ENCODE measurements around the gene CHN2. TPM values are rescaled to one million over a fixed set of nuclear protein-coding genes. Genes with fewer than 3 reads are reported as not detected.

The CHN2 gene
- total RNA-seq, 4 donors from 2014 or later: 8.0 to 9.8 (median 8.9) TPM

DNA sequence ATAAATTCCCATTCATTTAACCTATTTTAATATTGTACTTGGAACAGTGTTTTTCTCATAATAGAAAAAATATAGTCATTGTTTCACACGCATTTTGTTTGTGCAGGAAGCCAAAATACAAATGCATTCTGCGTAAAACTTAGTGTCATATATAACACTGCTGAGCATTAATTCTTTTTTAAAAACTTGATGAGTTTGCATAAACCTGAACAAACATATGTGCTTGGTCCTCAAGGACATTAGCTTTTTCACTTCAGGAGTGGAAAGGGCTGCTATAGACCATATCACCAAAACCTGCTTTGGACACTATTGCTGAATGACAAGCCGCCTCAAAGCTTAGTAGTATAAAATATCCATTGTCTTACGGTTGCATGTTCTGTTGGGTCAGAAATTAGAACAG, 267.4 kb downstream of the CHN2 start:
- H3K27me3 ChIP-seq: no peaks in the 10 kb centered on the region

DNA sequence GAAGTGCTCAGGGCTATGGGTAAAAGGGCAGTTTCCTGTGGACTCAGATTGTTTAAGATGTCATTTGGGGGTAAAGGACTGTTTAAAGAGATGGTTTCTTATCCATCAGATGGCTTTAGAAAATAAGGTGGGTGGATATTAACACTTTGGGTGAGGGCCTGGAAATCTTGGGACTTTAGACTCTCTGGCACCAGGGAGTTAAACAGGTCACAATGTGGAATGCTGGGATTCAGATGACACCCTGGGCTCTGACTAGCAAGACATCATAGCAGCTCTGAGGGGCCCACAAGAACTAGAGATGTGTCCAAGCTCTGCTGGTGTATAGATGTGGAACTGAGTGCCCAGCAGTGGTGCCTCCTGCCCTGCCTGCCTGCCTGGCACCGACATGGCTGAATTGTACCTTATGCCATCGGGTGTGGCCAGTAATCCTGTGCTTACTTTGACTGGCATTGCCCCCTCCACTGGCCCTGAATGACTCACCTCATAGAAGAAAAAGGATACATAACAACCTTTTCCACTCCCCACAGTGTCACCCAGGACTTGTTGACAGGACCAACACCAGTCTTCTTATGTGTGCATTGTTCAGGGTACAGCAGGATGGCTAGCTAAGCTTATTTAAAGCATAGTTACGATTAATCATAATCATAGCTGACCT, 269.1 kb downstream of the CHN2 start:
- Histone ChIP-seq H3K27ac (replicated peaks in 1 of 4) (no peak overlapping the region), H3K4me3 (no peak overlapping the region), H3K9me3 (no peaks in the 10 kb centered on the region), H3K36me3 (no peaks in the 10 kb centered on the region), H3K27me3 (no peaks in the 10 kb centered on the region), H3K4me1 (no peaks in the 10 kb centered on the region)
- TF ChIP-seq EP300 (IDR thresholded peaks at IDR 0.05) (no peak), POLR2AphosphoS5 (IDR thresholded peaks at IDR 0.05) (no peak), POLR2A (IDR thresholded peaks at IDR 0.05; ENCODE audit: low read depth) (no peak)
- TF ChIP-seq, protein P1, sequence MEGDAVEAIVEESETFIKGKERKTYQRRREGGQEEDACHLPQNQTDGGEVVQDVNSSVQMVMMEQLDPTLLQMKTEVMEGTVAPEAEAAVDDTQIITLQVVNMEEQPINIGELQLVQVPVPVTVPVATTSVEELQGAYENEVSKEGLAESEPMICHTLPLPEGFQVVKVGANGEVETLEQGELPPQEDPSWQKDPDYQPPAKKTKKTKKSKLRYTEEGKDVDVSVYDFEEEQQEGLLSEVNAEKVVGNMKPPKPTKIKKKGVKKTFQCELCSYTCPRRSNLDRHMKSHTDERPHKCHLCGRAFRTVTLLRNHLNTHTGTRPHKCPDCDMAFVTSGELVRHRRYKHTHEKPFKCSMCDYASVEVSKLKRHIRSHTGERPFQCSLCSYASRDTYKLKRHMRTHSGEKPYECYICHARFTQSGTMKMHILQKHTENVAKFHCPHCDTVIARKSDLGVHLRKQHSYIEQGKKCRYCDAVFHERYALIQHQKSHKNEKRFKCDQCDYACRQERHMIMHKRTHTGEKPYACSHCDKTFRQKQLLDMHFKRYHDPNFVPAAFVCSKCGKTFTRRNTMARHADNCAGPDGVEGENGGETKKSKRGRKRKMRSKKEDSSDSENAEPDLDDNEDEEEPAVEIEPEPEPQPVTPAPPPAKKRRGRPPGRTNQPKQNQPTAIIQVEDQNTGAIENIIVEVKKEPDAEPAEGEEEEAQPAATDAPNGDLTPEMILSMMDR (IDR thresholded peaks at IDR 0.05): no peak
- WGBS: 87% methylated on average over 1 of the region's 3 CpGs
- DNase-seq (ENCODE audit: extremely low spot score): no peak
- intact Hi-C loops (cut with DNase I): no loop called here

More for the DNA sequence above, 267.4 kb downstream of the CHN2 start:
- Histone ChIP-seq H3K4me1 (no peaks in the 10 kb centered on the region), H3K36me3 (no peaks in the 10 kb centered on the region), H3K9me3 (no peaks in the 10 kb centered on the region), H3K27ac (replicated peaks in 1 of 4) (no peak overlapping the region), H3K4me3 (no peak overlapping the region)
- WGBS: 95% methylated on average over 4 of the region's 4 CpGs
- intact Hi-C loops (cut with DNase I): no loop called here
- no peak for DNase-seq (ENCODE audit: extremely low spot score)
- TF ChIP-seq, protein P1 (IDR thresholded peaks at IDR 0.05): no peak
- TF ChIP-seq POLR2A (IDR thresholded peaks at IDR 0.05; ENCODE audit: low read depth): no peak
- TF ChIP-seq POLR2AphosphoS5 (IDR thresholded peaks at IDR 0.05): no peak
- TF ChIP-seq EP300 (IDR thresholded peaks at IDR 0.05): no peak

DNA sequence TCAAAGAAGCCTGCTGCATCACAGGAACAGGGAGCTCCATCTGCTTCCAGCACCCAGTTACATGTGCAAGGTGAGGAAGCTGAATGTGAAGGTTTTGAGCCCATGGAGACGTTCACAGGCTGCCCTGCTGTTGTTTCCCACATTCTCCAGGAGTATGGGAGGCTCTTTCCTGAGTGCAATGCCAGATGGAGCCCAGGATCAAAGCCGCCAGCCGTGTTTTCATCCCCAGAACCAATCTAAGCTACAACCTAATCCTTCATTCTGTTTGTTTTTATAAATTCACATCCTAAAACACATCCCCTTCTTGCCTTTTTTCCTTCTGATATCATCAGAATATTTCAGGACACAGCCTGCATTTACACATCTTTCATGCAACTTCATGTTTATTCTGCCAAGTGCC, 270.2 kb downstream of the CHN2 start:
- H3K27ac ChIP-seq (replicated peaks in 1 of 4): no peak overlapping the region
- WGBS: 80% methylated on average over 3 of the region's 3 CpGs
- no peaks in the 10 kb centered on the region for H3K4me1 ChIP-seq
- no peaks in the 10 kb centered on the region for H3K36me3 ChIP-seq
- no peaks in the 10 kb centered on the region for H3K27me3 ChIP-seq
- intact Hi-C loops (cut with DNase I): no loop called here
- no peaks in the 10 kb centered on the region for H3K9me3 ChIP-seq
- no peak for DNase-seq (ENCODE audit: extremely low spot score)
- H3K4me3 ChIP-seq: no peak overlapping the region
- TF ChIP-seq POLR2AphosphoS5 (IDR thresholded peaks at IDR 0.05): no peak
- TF ChIP-seq, protein P1 (IDR thresholded peaks at IDR 0.05): no peak
- TF ChIP-seq EP300 (IDR thresholded peaks at IDR 0.05): no peak
- no peak for TF ChIP-seq POLR2A (IDR thresholded peaks at IDR 0.05; ENCODE audit: low read depth)

DNA sequence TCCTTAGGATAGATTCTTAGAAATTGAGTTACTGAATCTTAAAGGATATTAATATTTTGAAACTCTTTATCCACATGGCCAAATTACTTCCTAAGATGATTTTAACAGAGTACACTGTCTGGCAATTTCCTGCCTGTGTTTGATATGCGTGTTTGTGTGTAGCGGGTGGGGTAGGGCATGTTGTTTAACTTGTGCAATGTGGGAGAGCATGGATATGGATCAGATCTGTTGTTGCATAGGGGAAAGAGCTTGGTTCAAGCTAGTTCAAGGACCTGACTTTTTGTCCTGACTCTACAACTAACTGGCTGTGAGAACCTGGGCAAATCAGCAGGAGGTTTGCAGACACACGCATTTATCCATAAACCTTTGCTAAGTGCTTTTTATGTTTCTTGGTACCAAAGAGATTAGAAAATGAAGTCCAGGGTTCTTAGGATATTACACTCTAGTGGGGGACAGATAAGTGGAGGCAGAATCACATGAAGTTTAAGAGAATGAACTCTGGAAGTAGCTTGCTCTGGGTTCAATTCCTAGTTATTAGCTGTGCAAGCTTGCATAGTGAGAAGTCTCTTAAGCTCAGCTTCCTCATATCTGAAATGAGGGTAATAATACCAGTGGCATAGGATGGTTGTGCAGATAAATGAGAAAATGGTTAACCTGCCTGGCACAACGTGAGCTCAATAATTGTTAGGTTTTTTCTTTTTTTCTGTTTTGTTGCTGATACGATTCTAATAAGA, 272.8 kb downstream of the CHN2 start:
- WGBS: 89% methylated on average over 5 of the region's 5 CpGs
- Histone ChIP-seq H3K27me3 (no peaks in the 10 kb centered on the region), H3K4me1 (peaks cover 0 to 4% (median 0%) of the 10 kb centered on the region in 4 donors), H3K36me3 (no peaks in the 10 kb centered on the region), H3K4me3 (no peak overlapping the region), H3K9me3 (no peaks in the 10 kb centered on the region), H3K27ac (replicated peaks in 1 of 4) (no peak overlapping the region)
- TF ChIP-seq EP300 (IDR thresholded peaks at IDR 0.05) (no peak), POLR2AphosphoS5 (IDR thresholded peaks at IDR 0.05) (no peak), POLR2A (IDR thresholded peaks at IDR 0.05; ENCODE audit: low read depth) (no peak)
- TF ChIP-seq, protein P1 (IDR thresholded peaks at IDR 0.05): no peak
- DNase-seq (ENCODE audit: extremely low spot score): no peak
- intact Hi-C loops (cut with DNase I): no loop called here
